DMS153 (cell line): ENCODE results near the gene DEPP1.
A peak's percentile ranks its signal among the peaks of the same experiment; 100 is the strongest.

Experiments
- DNase-seq: peaks from one replicate; lab custom pipeline; 2025; lab: John Stamatoyannopoulos, UW

DEPP1 gene

GRCh38 chr10:44993922-44994751, 15.5 kb upstream of the DEPP1 start:
- no peak for DNase-seq

GRCh38 chr10:44993226-44993921, 14.8 kb upstream of the DEPP1 start:
- DNase-seq, result no peak

- no peak for DNase-seq
Observed at GRCh38 chr10:44992732-44993225, 14.2 kb upstream of the DEPP1 start.

GRCh38 chr10:44992070-44992731, 13.6 kb upstream of the DEPP1 start:
- no peak for DNase-seq

GRCh38 chr10:44991571-44991970, 13.0 kb upstream of the DEPP1 start:
- DNase-seq, result no peak

- DNase-seq, result no peak
Observed at GRCh38 chr10:44990965-44991364, 12.4 kb upstream of the DEPP1 start.

- no peak for DNase-seq
Observed at GRCh38 chr10:44990302-44990655, 11.7 kb upstream of the DEPP1 start.

- DNase-seq, result no peak
Observed at GRCh38 chr10:44989597-44990301, 11.1 kb upstream of the DEPP1 start.

- no peak for DNase-seq
Observed at GRCh38 chr10:44988957-44989585, 10.5 kb upstream of the DEPP1 start.

GRCh38 chr10:44986670-44987069, 8.1 kb upstream of the DEPP1 start:
- no peak for DNase-seq

GRCh38 chr10:44986179-44986578, 7.6 kb upstream of the DEPP1 start:
- DNase-seq, result no peak

GRCh38 chr10:44985175-44985681, 6.6 kb upstream of the DEPP1 start:
- DNase-seq, result no peak

- no peak for DNase-seq
Observed at GRCh38 chr10:44984671-44985101, 6.1 kb upstream of the DEPP1 start.

GRCh38 chr10:44983895-44984278, 5.3 kb upstream of the DEPP1 start:
- no peak for DNase-seq

- DNase-seq, result no peak
Observed at GRCh38 chr10:44983066-44983894, 4.7 kb upstream of the DEPP1 start.

GRCh38 chr10:44982496-44982895, 3.9 kb upstream of the DEPP1 start:
- DNase-seq, result no peak

- DNase-seq, result no peak
Observed at GRCh38 chr10:44982114-44982460, 3.5 kb upstream of the DEPP1 start.

- DNase-seq, result peak; percentile 17
Observed at GRCh38 chr10:44981172-44982113, 2.8 kb upstream of the DEPP1 start.
